Measurements from ENCODE around the gene PPP1R8. TPM values are rescaled to one million over a fixed set of nuclear protein-coding genes. Genes with fewer than 3 reads are reported as not detected.
A peak's percentile ranks its signal among the peaks of the same experiment; 100 is the strongest.

PPP1R8 gene
- polyA plus RNA-seq, 1 donor (not counting 4 experiments of a cell fraction or from before 2014, with no cell fraction given) = 56.2 TPM

DNA sequence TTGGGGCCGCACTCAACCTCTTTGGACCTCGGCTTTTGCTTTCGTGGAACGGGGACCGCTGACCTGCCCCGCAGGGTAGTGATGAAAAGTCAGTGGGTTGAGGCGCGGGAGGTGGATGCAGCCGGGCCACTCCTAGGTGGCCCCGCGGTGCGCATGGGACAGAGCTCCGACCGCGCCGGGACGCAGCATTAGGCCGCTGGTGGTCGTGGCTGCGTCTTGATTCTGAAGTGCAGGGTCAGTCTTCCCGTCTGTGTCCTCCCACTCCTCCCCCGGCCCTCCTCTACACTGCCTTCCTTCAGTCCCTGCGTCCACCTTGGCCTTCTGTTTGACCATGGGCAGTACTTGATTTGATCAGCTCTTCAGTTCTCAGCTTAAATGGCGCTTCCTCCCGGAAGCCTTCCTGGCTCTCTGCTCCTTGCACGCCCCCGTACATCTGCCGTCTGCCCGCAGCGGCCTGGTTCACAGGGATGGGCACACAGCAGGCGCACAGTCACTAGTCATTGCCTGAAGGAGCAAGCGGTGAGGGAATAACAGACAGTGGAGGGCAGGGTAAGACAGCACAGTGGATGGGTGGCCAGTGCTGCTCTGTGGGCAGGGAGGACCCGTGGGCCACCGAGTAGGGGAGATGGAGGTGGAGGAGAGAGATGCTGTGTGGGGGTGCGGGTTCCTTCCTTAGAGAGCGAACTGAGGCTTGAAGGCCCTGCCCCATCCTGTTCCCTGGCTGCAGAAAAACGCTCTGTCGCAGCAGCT, 42.4 kb downstream of the PPP1R8 start:
- Histone ChIP-seq H3K27me3 (ENCODE audit: control insufficient read depth, extremely low read depth, insufficient read depth, low read length) (peaks cover 12% of the 10 kb centered on the region), H3K9me1 (ENCODE audit: control insufficient read depth, extremely low read depth, insufficient read depth, low read length) (no peaks in the 10 kb centered on the region), H3K36me3 (ENCODE audit: control insufficient read depth in 2 of 2, extremely low read depth in 1 of 2, insufficient read depth in 2 of 2, low read length in 2 of 2) (no peaks in the 10 kb centered on the region), H3K9me3 (ENCODE audit: control insufficient read depth, low read depth, low read length) (no peaks in the 10 kb centered on the region), H3K27ac (ENCODE audit: control insufficient read depth, insufficient read depth, low read length) (no peak overlapping the region), H3K4me3 (ENCODE audit: control insufficient read depth in 2 of 3, extremely low read depth in 1 of 3, insufficient read depth in 2 of 3, low read depth in 1 of 3, low read length in 3 of 3) (peak overlapping the region; percentile 46 to 70 (median 65)), H3K79me2 (ENCODE audit: control insufficient read depth, insufficient read depth, low read length) (no peaks in the 10 kb centered on the region), H3K4me2 (ENCODE audit: control insufficient read depth, extremely low read depth, insufficient read depth, low read depth, low read length) (peak overlapping the region; percentile 89), H4K20me1 (ENCODE audit: control insufficient read depth, extremely low read depth, insufficient read depth, low read length) (no peaks in the 10 kb centered on the region), H3K9ac (ENCODE audit: control insufficient read depth, extremely low read depth, insufficient read depth, low read length) (peak overlapping the region; percentile 52), H3K4me1 (ENCODE audit: control insufficient read depth, extremely low read depth, insufficient read depth, low read length) (peaks cover 16% of the 10 kb centered on the region), H2AFZ (ENCODE audit: control insufficient read depth, low read length) (peak overlapping the region; percentile 80)
- FAIRE-seq (no peak), DNase-seq (ENCODE audit: low read depth, low spot score) (no peak)
- TF ChIP-seq, protein P1, sequence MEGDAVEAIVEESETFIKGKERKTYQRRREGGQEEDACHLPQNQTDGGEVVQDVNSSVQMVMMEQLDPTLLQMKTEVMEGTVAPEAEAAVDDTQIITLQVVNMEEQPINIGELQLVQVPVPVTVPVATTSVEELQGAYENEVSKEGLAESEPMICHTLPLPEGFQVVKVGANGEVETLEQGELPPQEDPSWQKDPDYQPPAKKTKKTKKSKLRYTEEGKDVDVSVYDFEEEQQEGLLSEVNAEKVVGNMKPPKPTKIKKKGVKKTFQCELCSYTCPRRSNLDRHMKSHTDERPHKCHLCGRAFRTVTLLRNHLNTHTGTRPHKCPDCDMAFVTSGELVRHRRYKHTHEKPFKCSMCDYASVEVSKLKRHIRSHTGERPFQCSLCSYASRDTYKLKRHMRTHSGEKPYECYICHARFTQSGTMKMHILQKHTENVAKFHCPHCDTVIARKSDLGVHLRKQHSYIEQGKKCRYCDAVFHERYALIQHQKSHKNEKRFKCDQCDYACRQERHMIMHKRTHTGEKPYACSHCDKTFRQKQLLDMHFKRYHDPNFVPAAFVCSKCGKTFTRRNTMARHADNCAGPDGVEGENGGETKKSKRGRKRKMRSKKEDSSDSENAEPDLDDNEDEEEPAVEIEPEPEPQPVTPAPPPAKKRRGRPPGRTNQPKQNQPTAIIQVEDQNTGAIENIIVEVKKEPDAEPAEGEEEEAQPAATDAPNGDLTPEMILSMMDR (optimal IDR thresholded peaks at IDR 0.05 in 1 of 3, IDR thresholded peaks at IDR 0.05 in 1 of 3, conservative IDR thresholded peaks at IDR 0.05 in 1 of 3; ENCODE audit: extremely low read depth in 1 of 3, insufficient read depth in 2 of 3, low read length in 3 of 3) = no peak
- peak; percentile 64 for TF ChIP-seq EZH2 (IDR thresholded peaks at IDR 0.05; ENCODE audit: low read length)
- dilution Hi-C loops (cut with MboI; ENCODE audit: extremely low pct_ligation_motif_present, low sequenced_read_pairs) = no loop called here

DNA sequence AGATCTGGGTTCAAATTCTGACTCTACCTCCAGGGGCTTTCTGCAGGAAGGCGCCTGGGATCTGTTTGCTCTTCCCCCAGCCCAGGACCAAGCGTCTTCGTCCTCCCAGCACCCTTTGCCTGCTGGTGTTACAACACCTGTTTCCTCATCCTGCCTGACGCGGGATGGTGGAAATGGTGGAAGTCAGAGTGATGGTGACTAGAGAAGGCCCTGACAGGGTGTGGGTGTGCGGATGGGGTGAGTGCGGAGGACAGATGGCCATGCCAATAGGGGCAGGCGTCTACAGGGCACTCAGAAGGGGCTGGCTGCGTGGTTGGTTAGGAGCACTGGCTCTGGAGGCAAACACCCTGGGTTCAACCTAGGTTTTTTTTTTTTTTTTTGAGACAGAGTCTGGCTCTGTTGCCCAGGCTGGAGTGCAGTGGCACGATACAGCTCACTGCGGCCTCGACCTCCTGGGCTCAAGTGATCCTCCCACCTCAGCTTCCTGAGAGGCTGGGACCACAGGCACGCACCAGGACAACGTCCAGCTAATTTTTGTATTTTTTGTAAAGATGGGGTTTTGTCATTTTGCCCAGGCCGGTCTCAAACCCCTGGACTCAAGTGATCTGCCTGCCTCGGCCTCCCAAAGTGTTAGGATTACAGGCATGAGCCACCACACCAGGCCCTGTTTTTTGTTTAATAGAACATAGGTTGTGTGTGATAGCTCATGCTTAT, 43.2 kb downstream of the PPP1R8 start:
- Histone ChIP-seq H3K9me1 (ENCODE audit: control insufficient read depth, extremely low read depth, insufficient read depth, low read length) (no peaks in the 10 kb centered on the region), H3K9ac (ENCODE audit: control insufficient read depth, extremely low read depth, insufficient read depth, low read length) (no peak overlapping the region), H3K27ac (ENCODE audit: control insufficient read depth, insufficient read depth, low read length) (no peak overlapping the region), H3K4me2 (ENCODE audit: control insufficient read depth, extremely low read depth, insufficient read depth, low read depth, low read length) (no peak overlapping the region), H3K9me3 (ENCODE audit: control insufficient read depth, low read depth, low read length) (no peaks in the 10 kb centered on the region), H3K36me3 (ENCODE audit: control insufficient read depth in 2 of 2, extremely low read depth in 1 of 2, insufficient read depth in 2 of 2, low read length in 2 of 2) (no peaks in the 10 kb centered on the region), H3K27me3 (ENCODE audit: control insufficient read depth, extremely low read depth, insufficient read depth, low read length) (peaks cover 12% of the 10 kb centered on the region), H3K4me3 (ENCODE audit: control insufficient read depth in 2 of 3, extremely low read depth in 1 of 3, insufficient read depth in 2 of 3, low read depth in 1 of 3, low read length in 3 of 3) (no peak overlapping the region), H2AFZ (ENCODE audit: control insufficient read depth, low read length) (no peak overlapping the region), H4K20me1 (ENCODE audit: control insufficient read depth, extremely low read depth, insufficient read depth, low read length) (no peaks in the 10 kb centered on the region), H3K4me1 (ENCODE audit: control insufficient read depth, extremely low read depth, insufficient read depth, low read length) (peaks cover 11% of the 10 kb centered on the region), H3K79me2 (ENCODE audit: control insufficient read depth, insufficient read depth, low read length) (no peaks in the 10 kb centered on the region)
- no peak for DNase-seq (ENCODE audit: low read depth, low spot score)
- dilution Hi-C loops (cut with MboI; ENCODE audit: extremely low pct_ligation_motif_present, low sequenced_read_pairs) = no loop called here
- FAIRE-seq = no peak
- TF ChIP-seq, protein P1 (optimal IDR thresholded peaks at IDR 0.05 in 1 of 3, IDR thresholded peaks at IDR 0.05 in 1 of 3, conservative IDR thresholded peaks at IDR 0.05 in 1 of 3; ENCODE audit: extremely low read depth in 1 of 3, insufficient read depth in 2 of 3, low read length in 3 of 3) = no peak
- TF ChIP-seq EZH2 (IDR thresholded peaks at IDR 0.05; ENCODE audit: low read length) = no peak
